HFF-Myc (cell line): ENCODE measurements around the gene ZNF652.

Experiments
- DNase-seq: peaks from one replicate; pipeline ENCODE4 v3.0.0-alpha.2; 2011; ENCODE audit warnings: low read depth; ENCODE audit errors: extremely low read depth
- H3K4me3 ChIP-seq: replicated peaks from 2 replicates; pipeline ENCODE4 v1.5.1; 2011; ENCODE audit warnings: low read depth, mild to moderate bottlenecking, control low read depth, low read length
- TF ChIP-seq, protein P1 (sequence below): IDR thresholded peaks from 2 replicates; pipeline ENCODE4 v1.5.1; 2012; ENCODE audit warnings: mild to moderate bottlenecking, low read depth, low read length, control low read depth; ENCODE audit errors: missing control alignments

Gene ZNF652

DNA sequence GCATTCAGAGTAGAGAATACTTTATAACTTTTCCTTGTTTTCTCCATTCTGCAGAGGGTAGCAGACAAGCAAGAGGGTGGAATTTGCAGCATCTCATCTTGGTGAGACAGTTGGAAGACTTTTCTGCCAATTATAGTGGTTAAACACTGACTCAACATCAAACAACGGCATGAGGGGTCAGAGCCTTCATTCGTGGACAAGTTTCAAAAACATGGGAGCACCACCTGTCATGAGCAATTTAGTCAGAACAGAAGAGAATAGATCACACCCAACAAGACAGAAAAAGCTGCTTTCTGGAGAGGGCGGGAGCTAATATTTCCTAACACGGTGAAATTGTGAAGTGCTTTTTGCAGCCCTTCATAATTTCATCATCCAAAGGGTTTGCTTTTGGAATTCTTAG is 17.9 kb upstream of the ZNF652 start:
- TF ChIP-seq, protein P1, sequence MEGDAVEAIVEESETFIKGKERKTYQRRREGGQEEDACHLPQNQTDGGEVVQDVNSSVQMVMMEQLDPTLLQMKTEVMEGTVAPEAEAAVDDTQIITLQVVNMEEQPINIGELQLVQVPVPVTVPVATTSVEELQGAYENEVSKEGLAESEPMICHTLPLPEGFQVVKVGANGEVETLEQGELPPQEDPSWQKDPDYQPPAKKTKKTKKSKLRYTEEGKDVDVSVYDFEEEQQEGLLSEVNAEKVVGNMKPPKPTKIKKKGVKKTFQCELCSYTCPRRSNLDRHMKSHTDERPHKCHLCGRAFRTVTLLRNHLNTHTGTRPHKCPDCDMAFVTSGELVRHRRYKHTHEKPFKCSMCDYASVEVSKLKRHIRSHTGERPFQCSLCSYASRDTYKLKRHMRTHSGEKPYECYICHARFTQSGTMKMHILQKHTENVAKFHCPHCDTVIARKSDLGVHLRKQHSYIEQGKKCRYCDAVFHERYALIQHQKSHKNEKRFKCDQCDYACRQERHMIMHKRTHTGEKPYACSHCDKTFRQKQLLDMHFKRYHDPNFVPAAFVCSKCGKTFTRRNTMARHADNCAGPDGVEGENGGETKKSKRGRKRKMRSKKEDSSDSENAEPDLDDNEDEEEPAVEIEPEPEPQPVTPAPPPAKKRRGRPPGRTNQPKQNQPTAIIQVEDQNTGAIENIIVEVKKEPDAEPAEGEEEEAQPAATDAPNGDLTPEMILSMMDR: no peak
- H3K4me3 ChIP-seq: no peak overlapping the region
- no peak for DNase-seq

DNA sequence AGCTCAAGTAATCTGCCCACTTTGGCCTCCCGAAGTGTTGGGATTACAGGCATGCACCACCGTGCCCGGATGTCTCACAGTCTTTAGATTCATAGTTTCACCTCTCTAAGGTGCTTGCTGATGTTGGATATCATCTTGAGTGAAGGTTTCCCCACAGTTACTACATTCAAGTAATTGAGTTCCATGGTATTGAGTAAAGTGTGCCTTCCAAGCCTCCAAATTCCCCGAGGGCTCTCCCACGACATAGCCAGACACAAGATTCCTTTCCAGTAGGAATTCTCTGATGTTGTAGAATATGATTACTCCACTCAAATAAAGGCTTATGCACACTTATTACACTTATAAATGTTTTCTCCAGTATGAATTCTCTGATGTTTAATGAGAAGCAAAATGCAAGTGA is 16.3 kb upstream of the ZNF652 start:
- H3K4me3 ChIP-seq: no peak overlapping the region
- DNase-seq: no peak
- TF ChIP-seq, protein P1: no peak

DNA sequence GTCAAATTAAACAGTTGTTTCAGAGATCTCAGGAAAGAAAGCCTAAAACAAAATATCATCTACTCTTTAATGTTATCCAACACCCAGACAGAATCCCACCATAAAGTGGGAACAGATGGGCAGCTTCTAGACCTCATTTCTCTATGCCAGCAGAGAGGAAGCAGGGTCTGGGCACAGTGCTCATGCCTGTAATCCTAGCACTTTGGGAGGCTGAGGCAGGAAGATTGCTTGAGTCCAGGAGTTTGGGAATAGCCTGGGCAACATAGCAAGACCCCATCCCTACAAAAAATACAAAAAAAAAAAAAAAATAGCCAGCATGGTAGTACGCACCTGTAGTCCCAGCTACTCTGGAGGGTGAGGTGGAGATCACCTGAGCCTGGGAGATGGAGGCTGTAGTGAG is 13.5 kb upstream of the ZNF652 start:
- TF ChIP-seq, protein P1: no peak
- DNase-seq: no peak
- no peak overlapping the region for H3K4me3 ChIP-seq

DNA sequence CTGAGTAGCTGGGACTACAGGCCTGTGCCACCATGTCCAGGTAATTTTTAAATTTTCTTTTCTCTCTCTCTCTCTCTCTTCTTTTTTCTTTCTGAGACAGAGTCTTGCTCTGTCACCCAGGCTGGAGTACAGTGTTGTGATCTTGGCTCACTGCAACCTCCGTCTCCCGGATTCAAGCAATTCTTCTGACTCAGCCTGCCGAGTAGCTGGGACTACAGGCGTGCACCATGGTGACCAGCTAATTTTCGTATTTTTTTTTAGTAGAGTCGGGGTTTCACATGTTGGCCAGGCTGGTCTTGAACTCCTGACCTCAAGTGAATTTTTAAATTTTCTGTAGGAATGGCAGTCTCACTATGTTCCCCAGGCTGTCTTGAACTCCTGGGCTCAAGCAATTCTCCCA is 11.1 kb upstream of the ZNF652 start:
- TF ChIP-seq, protein P1: no peak
- no peak overlapping the region for H3K4me3 ChIP-seq
- no peak for DNase-seq

DNA sequence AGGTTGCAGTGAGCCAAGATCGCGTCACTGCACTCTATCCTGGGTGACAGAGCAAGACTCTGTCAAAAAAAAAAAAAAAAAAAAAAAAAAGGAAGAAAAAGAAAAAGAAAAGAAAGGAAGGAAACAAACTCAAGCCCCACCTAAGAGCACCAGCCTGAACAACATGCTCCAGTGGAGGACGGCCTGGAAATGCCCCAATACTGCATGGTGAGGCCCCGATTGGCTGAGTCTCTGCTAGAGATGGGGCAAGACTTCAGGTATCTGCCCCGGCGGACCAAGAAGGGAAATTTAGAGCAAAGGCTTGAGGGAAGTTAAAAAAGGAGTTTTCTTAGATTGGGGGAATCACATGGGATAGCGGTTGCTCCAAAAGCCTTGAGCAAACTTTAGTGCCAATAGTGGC is 10.4 kb upstream of the ZNF652 start:
- no peak for DNase-seq
- TF ChIP-seq, protein P1: no peak
- H3K4me3 ChIP-seq: no peak overlapping the region

DNA sequence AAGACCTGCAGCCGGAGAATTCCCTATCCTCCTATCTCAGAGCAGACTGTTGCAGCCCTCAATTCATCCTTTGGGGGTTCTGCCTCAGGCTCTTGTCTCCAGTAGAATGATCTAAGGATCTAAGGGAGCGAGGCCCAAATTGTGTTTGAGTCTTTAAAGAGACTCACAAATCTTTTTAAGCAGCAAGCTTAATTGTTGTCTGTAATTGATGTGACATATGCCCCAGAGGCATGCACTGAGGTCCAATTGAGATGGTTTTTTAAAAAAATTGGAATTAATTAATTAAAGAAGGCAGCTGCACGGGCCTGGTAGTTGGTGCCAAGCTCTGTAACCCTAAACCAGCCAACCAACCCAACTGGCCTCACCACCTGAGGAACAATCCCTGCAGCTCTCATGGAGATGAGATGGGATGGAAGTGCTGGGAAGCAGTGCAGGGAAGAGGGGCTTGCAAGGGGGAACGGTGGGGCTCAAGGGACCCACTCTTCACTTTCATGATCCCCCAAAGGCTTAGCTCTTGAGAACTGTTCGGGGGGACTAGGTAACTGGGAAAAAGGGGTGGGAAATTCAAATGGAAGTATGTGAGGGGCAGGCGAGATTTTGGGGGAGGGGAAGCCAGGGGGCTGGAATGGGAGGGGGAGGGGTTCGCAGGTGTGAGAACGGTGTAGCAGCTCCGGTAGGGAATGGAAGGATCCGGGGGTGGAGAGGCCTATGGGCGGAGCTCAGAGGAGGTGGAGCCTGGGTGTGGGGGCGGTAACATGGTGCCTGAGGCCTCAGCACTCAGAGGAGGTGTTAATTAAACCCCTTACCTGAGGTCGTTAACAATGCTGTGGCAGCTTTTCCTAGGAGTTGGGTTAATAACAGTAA is 9.2 kb upstream of the ZNF652 start:
- no peak for DNase-seq
- H3K4me3 ChIP-seq: no peak overlapping the region
- TF ChIP-seq, protein P1: no peak
